Thyroid gland (tissue), 4 donors: Measurements from ENCODE around the gene ZNF555.

ENCODE experiments used
- CTCF ChIP-seq, 6 experiments: fragments of 200-600 bp in 3 of 6; fragments of 450-650 bp in 3 of 6; sonication (generic) in 3 of 6; IDR thresholded peaks; one replicate each; pipeline ENCODE4 v1.5.1; 2016 to 2019; ENCODE audit warnings: antibody characterized with exemption in 6 of 6, mild to moderate bottlenecking in 2 of 6, inconsistent platforms in 1 of 6, moderate library complexity in 1 of 6
- POLR2A ChIP-seq, 2 donors: fragments of 450-650 bp; IDR thresholded peaks; one replicate each; pipeline ENCODE4 v1.6.1; 2017; ENCODE audit warnings: antibody characterized with exemption in 2 of 2, mild to moderate bottlenecking in 2 of 2, moderate library complexity in 1 of 2

GRCh38 chr19:2854849-2855248, 13.6 kb downstream of the ZNF555 start:
- no peak for TF ChIP-seq CTCF (IDR thresholded peaks at IDR 0.05)
- no peak for TF ChIP-seq POLR2A (IDR thresholded peaks at IDR 0.05)
